Endothelial cell of umbilical vein (primary cell): ENCODE measurements around the gene SLCO2B1. TPM values are rescaled to one million over a fixed set of nuclear protein-coding genes. Genes with fewer than 3 reads are reported as not detected.

ENCODE experiments used
- BruUV-seq: library from RNA; stranded (reverse); fragments of 400-500 nt; replicated peaks from 2 replicates; lab custom pipeline; 2021; lab: Mats Ljungman, UMichigan
- CTCF ChIA-PET: fragments of 300-600, 350-600 bp; sonication (Branson Sonifier 250); formaldehyde crosslinking; loops from one replicate; lab custom pipeline; 2021; ENCODE audit warnings: antibody characterized with exemption, inconsistent platforms; lab: Charles Lee
- POLR2A ChIA-PET: fragments of 300-600, 350-600 bp; sonication (Branson Sonifier 250); formaldehyde crosslinking; loops from one replicate; lab custom pipeline; 2021; ENCODE audit warnings: antibody characterized with exemption, inconsistent platforms; lab: Charles Lee
- DNase-seq: peaks from one replicate; pipeline ENCODE4 v3.0.0-alpha.2; 2011; ENCODE audit warnings: low read depth, low spot score
- FAIRE-seq: peaks from 2 replicates; lab custom pipeline; 2011; peaks lifted over from hg19 to GRCh38; lab: Jason Lieb, UNC
- H2AFZ ChIP-seq: 2 replicates; pipeline ENCODE4 v1.6.0; 2012; ENCODE audit warnings: low read depth, low read length, control low read depth, inconsistent platforms
- H3K27ac ChIP-seq: 2 replicates; pipeline ENCODE4 v1.5.1; 2011; ENCODE audit warnings: low read depth, mild to moderate bottlenecking, control low read depth, low read length, moderate library complexity; ENCODE audit not compliant: insufficient read depth
- H3K27me3 ChIP-seq, 2 experiments: 2 replicates each; pipeline versions ENCODE4 v1.6.0 to v1.6.1; 2011; ENCODE audit warnings: low read length in 2 of 2, mixed read lengths in 1 of 2; ENCODE audit not compliant: control insufficient read depth in 2 of 2, insufficient read depth in 2 of 2
- H3K36me3 ChIP-seq, 2 experiments: 2 replicates in 1 of 2; 3 replicates in 1 of 2; pipeline ENCODE4 v1.5.1; 2011; ENCODE audit warnings: low read length in 2 of 2, mild to moderate bottlenecking in 1 of 2, moderate library complexity in 1 of 2; ENCODE audit not compliant: control insufficient read depth in 2 of 2, insufficient read depth in 2 of 2; ENCODE audit errors: extremely low read depth in 1 of 2
- H3K4me1 ChIP-seq: 3 replicates; pipeline ENCODE4 v1.5.1; 2011; ENCODE audit warnings: mild to moderate bottlenecking, low read length; ENCODE audit not compliant: control insufficient read depth, insufficient read depth; ENCODE audit errors: extremely low read depth
- H3K4me2 ChIP-seq: 2 replicates; pipeline ENCODE4 v1.6.1; 2011; ENCODE audit warnings: low read length, control low read depth, mixed read lengths; ENCODE audit not compliant: insufficient read depth
- H3K4me3 ChIP-seq, 3 experiments: fragments of 200-600 bp in 1 of 3; sonication (generic), shearing (Covaris generic) in 1 of 3; replicated peaks in 1 of 3; 2 replicates each; pipeline ENCODE4 v1.5.1; 2011 to 2016; ENCODE audit warnings: control low read depth in 3 of 3, low read length in 3 of 3, mild to moderate bottlenecking in 2 of 3, inconsistent platforms in 1 of 3, low read depth in 1 of 3, moderate library complexity in 1 of 3; ENCODE audit not compliant: insufficient read depth in 1 of 3
- H3K79me2 ChIP-seq: 2 replicates; pipeline ENCODE4 v1.6.0; 2012; ENCODE audit warnings: low read length, inconsistent platforms; ENCODE audit not compliant: control insufficient read depth, insufficient read depth
- H3K9ac ChIP-seq: replicated peaks from 2 replicates; pipeline ENCODE3; 2011; ENCODE audit warnings: low read length, control low read depth; ENCODE audit not compliant: insufficient read depth; ENCODE audit errors: extremely low read depth
- H3K9me1 ChIP-seq: replicated peaks from 3 replicates; pipeline ENCODE4 v1.6.0; 2011; ENCODE audit warnings: mild to moderate bottlenecking, low read length; ENCODE audit not compliant: control insufficient read depth, insufficient read depth; ENCODE audit errors: extremely low read depth
- H3K9me3 ChIP-seq: replicated peaks from 2 replicates; pipeline ENCODE4 v1.5.1; 2012; ENCODE audit warnings: low read length, inconsistent platforms; ENCODE audit not compliant: control insufficient read depth, insufficient read depth
- H4K20me1 ChIP-seq: replicated peaks from 2 replicates; pipeline ENCODE3; 2011; ENCODE audit warnings: mild to moderate bottlenecking, low read length; ENCODE audit not compliant: control insufficient read depth, insufficient read depth; ENCODE audit errors: extremely low read depth
- CTCF ChIP-seq, 2 donors: IDR thresholded peaks; 1 replicate in 1 of 2; 2 replicates in 1 of 2; pipeline ENCODE4 v1.5.1; 2011; ENCODE audit warnings: low read length in 2 of 2, mild to moderate bottlenecking in 2 of 2, moderate library complexity in 2 of 2, control low read depth in 1 of 2, inconsistent platforms in 1 of 2, low read depth in 1 of 2; ENCODE audit not compliant: insufficient read depth in 1 of 2; ENCODE audit errors: extremely low read depth in 1 of 2
- EZH2 ChIP-seq: IDR thresholded peaks from 2 replicates; pipeline ENCODE4 v1.6.1; 2012; ENCODE audit warnings: borderline replicate concordance, low read depth, mild to moderate bottlenecking, moderate library complexity, low read length, inconsistent platforms; ENCODE audit not compliant: severe bottlenecking
- FOS ChIP-seq: IDR thresholded peaks from 2 replicates; pipeline ENCODE4 v1.6.1; 2011; ENCODE audit warnings: mild to moderate bottlenecking, low read length, moderate library complexity, borderline replicate concordance; ENCODE audit not compliant: insufficient read depth
- GATA2 ChIP-seq: IDR thresholded peaks from 2 replicates; pipeline ENCODE4 v1.7.0; 2011; ENCODE audit warnings: low read depth, mild to moderate bottlenecking, moderate library complexity, mixed read lengths, low read length; ENCODE audit not compliant: insufficient read length, insufficient read depth
- JUN ChIP-seq: IDR thresholded peaks from 2 replicates; pipeline ENCODE4 v1.6.1; 2011; ENCODE audit warnings: borderline replicate concordance, low read depth; ENCODE audit not compliant: insufficient read length, insufficient read depth
- MAX ChIP-seq: IDR thresholded peaks from 2 replicates; pipeline ENCODE4 v1.6.1; 2011; ENCODE audit not compliant: insufficient read depth, insufficient read length
- MYC ChIP-seq: IDR thresholded peaks from one replicate; pipeline ENCODE4 v1.6.1; 2011; ENCODE audit warnings: mild to moderate bottlenecking, low read depth, low read length
- POLR2A ChIP-seq: IDR thresholded peaks from 2 replicates; pipeline ENCODE4 v1.6.1; 2012; ENCODE audit warnings: low read depth, mild to moderate bottlenecking, control low read depth, low read length
- POLR2AphosphoS5 ChIP-seq: IDR thresholded peaks from 2 replicates; pipeline ENCODE4 v1.6.1; 2012; ENCODE audit warnings: low read depth, mild to moderate bottlenecking, control low read depth, low read length, moderate library complexity; ENCODE audit not compliant: insufficient read depth
- dilution Hi-C: fragments of 300-500 bp; cut with MboI; formaldehyde crosslinking; loops from one replicate; pipeline ENCODE4 v1.15.0; 2019; ENCODE audit warnings: low sequenced_read_pairs; ENCODE audit not compliant: extremely low pct_ligation_motif_present
- intact Hi-C: fragments of 100-400 bp; cut with micrococcal nuclease; formaldehyde crosslinking; loops from one replicate; pipeline ENCODE4 v1.10.0; 2022
- polyA plus RNA-seq, 4 experiments: library from polyadenylated mRNA; depleted of rRNA in 3 of 4; stranded (reverse) in 3 of 4; unstranded in 1 of 4; fragments of >200 nt; gene quantifications; 2 replicates each; pipeline versions ENCODE4 v1.2.1 to v1.2.3, GENCODE V29; 2011 to 2012; ENCODE audit warnings: missing spikeins in 1 of 4
- total RNA-seq: library from RNA; stranded (reverse); gene quantifications from 2 replicates; pipeline ENCODE4 v1.2.3, GENCODE V29; 2021

Gene SLCO2B1
- total and polyA plus RNA-seq, 2 donors (not counting 3 experiments of a cell fraction or from before 2014, with no cell fraction given): 0.04 TPM; not detected in 1

- H2AFZ ChIP-seq: no peak overlapping the region
- no peaks in the 10 kb centered on the region for H4K20me1 ChIP-seq
- dilution Hi-C loops: no loop called here
- no peak overlapping the region for H3K27ac ChIP-seq
- no peaks in the 10 kb centered on the region for H3K36me3 ChIP-seq
- no peak for DNase-seq
- CTCF ChIA-PET: interaction anchor here (1.2 to 15.2 kb wide), 7 partner anchors 8 to 206 kb away, joined by 3 to 1202 read pairs (median 5); no protein-coding TSS in a partner anchor
- H3K79me2 ChIP-seq: no peaks in the 10 kb centered on the region
- H3K9me3 ChIP-seq: no peaks in the 10 kb centered on the region
- no peak for FAIRE-seq
- TF ChIP-seq POLR2AphosphoS5 (no peak), JUN (no peak)
- POLR2A ChIA-PET: no interaction called here
- no peak overlapping the region for H3K9ac ChIP-seq
- no peaks in the 10 kb centered on the region for H3K4me1 ChIP-seq
- no TSS peak for BruUV-seq
- H3K27me3 ChIP-seq: peaks cover 13 to 17% of the 10 kb centered on the region in 2 experiments
- H3K9me1 ChIP-seq: no peaks in the 10 kb centered on the region
- no peak overlapping the region for H3K4me3 ChIP-seq
- H3K4me2 ChIP-seq: no peak overlapping the region
- intact Hi-C loops: no loop called here
Measured at GRCh38 chr11:75135021-75135650, 15.8 kb upstream of the SLCO2B1 start.

GRCh38 chr11:75135651-75136050 is 15.3 kb upstream of the SLCO2B1 start:
- no peak for DNase-seq
- dilution Hi-C loops (no loop called here), intact Hi-C loops (no loop called here)
- CTCF ChIA-PET: interaction anchor here (1.2 to 15.2 kb wide), 3 partner anchors 68 to 206 kb away, joined by 4 to 1202 read pairs (median 5); no protein-coding TSS in a partner anchor
- Histone ChIP-seq H3K9ac (no peak overlapping the region), H3K4me2 (no peak overlapping the region), H3K9me1 (no peaks in the 10 kb centered on the region), H3K36me3 (no peaks in the 10 kb centered on the region), H3K27me3 (peaks cover 13 to 17% of the 10 kb centered on the region in 2 experiments), H3K79me2 (no peaks in the 10 kb centered on the region), H3K9me3 (no peaks in the 10 kb centered on the region), H3K27ac (no peak overlapping the region), H3K4me3 (no peak overlapping the region), H3K4me1 (no peaks in the 10 kb centered on the region), H4K20me1 (no peaks in the 10 kb centered on the region), H2AFZ (no peak overlapping the region)
- no peak for FAIRE-seq
- BruUV-seq: no TSS peak
- POLR2A ChIA-PET: no interaction called here
- TF ChIP-seq JUN (no peak), MYC (no peak), EZH2 (no peak), FOS (no peak), POLR2A (no peak), POLR2AphosphoS5 (no peak), GATA2 (no peak), MAX (no peak), CTCF (IDR thresholded peaks at IDR 0.05; ENCODE audit: extremely low read depth in 1 of 2, insufficient read depth in 1 of 2, low read depth in 1 of 2, low read length in 2 of 2) (no peak)
